Measurements from ENCODE around the gene PIGR. TPM values are rescaled to one million over a fixed set of nuclear protein-coding genes. Genes with fewer than 3 reads are reported as not detected.

Gene PIGR
- total and polyA plus RNA-seq, 10 of the 15 experiments (the other 5 are each of a cell fraction or from before 2014, with no cell fraction given), result 0.96 to 7.6 (median 1.8) TPM

DNA sequence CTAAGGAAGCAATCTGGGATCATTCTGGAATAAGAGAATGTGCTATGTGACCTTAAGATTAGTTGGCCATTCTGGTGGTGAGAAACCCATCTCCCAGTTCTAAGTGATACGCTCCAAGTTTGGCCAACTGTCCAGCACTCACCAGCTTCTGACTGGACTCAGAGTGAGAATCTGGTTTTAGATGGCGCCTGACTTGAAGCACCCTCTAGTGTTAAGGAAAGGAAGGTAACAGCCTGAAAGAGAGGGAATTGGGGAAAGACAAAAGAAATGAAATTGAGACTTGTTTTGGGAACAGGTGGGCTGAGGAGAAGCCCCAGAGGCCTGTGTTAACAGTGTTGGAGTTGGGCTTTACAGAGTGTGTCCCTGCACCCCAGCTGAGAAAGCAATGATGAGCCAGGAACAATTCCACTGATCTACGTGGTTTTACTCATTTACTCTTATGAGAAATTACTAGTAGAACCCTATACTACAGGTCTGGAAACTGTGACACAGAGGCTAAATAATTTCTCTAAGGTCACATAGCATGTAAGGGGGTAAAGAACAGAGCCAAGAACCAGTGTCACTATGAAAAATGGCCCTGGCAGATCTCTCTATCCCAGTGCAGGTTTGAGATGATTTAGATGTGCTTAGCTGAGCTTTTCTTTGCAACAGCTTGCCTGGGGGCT lies 33.2 kb upstream of the PIGR start:
- ChIA-PET SMC1A (ENCODE audit: uncharacterized antibody, unreplicated experiment) (interaction anchor here (0.6 to 8.2 kb wide), 24 partner anchors 9 to 350 kb away, joined by 3 to 148 read pairs (median 4); partner anchors contain the start of genes DYRK3, FCAMR and PIGR), POLR2A (no interaction called here), RAD21 (ENCODE audit: unreplicated experiment) (interaction anchor here (0.6 to 9.6 kb wide), 15 partner anchors 12 to 348 kb away, joined by 3 to 192 read pairs (median 3); partner anchors contain the start of gene FCMR), CTCF (interaction anchor here (0.6 to 12.2 kb wide), 26 partner anchors 10 to 500 kb away, joined by 3 to 314 read pairs (median 26); partner anchors contain the start of genes DYRK3, FCAMR, IL20 and PIGR)
- no TSS peak for BruUV-seq (replicated peaks)
- Histone ChIP-seq H3K27ac (ENCODE audit: control insufficient read depth, insufficient read depth) (no peak overlapping the region), H3K9ac (ENCODE audit: control insufficient read depth, insufficient read depth, low read length) (no peak overlapping the region), H3K27me3 (replicated peaks in 1 of 2; ENCODE audit: control insufficient read depth in 2 of 2, insufficient read depth in 2 of 2, low read length in 1 of 2) (no peaks in the 10 kb centered on the region), H3K4me2 (ENCODE audit: control insufficient read depth, insufficient read depth) (no peak overlapping the region), H3K4me3 (no peak overlapping the region), H4K20me1 (ENCODE audit: control insufficient read depth, insufficient read depth) (no peaks in the 10 kb centered on the region), H3K9me3 (replicated peaks; ENCODE audit: control insufficient read depth, insufficient read depth, low read length) (no peaks in the 10 kb centered on the region), H2AFZ (ENCODE audit: control insufficient read depth, low read depth, low read length) (no peak overlapping the region), H3K4me1 (ENCODE audit: control insufficient read depth, insufficient read depth, low read length) (no peaks in the 10 kb centered on the region), H3K36me3 (ENCODE audit: control insufficient read depth in 2 of 2, insufficient read depth in 2 of 2, low read length in 1 of 2) (no peaks in the 10 kb centered on the region), H3K79me2 (ENCODE audit: control insufficient read depth, insufficient read depth, low read length) (no peaks in the 10 kb centered on the region)
- in situ Hi-C loops (cut with MboI) (loop anchor here (5.0 kb wide), 3 partner anchors 112 to 252 kb away; partner anchors contain the start of gene IL20), intact Hi-C loops (cut with micrococcal nuclease; ENCODE audit: unreplicated experiment) (loop anchor here (1.0 to 5.0 kb wide), 2 partner anchors 44 to 347 kb away; no protein-coding TSS in a partner anchor)
- FAIRE-seq, result no peak
- DNase-seq (ENCODE audit: low read depth, low spot score), result no peak
- 66% methylated on average over 3 of the region's 3 CpGs for WGBS (ENCODE audit: insufficient coverage, insufficient replicate concordance, low lambda C conversion rate, missing lambda C conversion rate)
- ATAC-seq, result peak; percentile 72
- TF ChIP-seq, protein P1, sequence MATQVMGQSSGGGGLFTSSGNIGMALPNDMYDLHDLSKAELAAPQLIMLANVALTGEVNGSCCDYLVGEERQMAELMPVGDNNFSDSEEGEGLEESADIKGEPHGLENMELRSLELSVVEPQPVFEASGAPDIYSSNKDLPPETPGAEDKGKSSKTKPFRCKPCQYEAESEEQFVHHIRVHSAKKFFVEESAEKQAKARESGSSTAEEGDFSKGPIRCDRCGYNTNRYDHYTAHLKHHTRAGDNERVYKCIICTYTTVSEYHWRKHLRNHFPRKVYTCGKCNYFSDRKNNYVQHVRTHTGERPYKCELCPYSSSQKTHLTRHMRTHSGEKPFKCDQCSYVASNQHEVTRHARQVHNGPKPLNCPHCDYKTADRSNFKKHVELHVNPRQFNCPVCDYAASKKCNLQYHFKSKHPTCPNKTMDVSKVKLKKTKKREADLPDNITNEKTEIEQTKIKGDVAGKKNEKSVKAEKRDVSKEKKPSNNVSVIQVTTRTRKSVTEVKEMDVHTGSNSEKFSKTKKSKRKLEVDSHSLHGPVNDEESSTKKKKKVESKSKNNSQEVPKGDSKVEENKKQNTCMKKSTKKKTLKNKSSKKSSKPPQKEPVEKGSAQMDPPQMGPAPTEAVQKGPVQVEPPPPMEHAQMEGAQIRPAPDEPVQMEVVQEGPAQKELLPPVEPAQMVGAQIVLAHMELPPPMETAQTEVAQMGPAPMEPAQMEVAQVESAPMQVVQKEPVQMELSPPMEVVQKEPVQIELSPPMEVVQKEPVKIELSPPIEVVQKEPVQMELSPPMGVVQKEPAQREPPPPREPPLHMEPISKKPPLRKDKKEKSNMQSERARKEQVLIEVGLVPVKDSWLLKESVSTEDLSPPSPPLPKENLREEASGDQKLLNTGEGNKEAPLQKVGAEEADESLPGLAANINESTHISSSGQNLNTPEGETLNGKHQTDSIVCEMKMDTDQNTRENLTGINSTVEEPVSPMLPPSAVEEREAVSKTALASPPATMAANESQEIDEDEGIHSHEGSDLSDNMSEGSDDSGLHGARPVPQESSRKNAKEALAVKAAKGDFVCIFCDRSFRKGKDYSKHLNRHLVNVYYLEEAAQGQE (IDR thresholded peaks at IDR 0.05; ENCODE audit: low read depth, low read length), result no peak
- no peak for TF ChIP-seq RB1 (IDR thresholded peaks at IDR 0.05; ENCODE audit: borderline replicate concordance)
- TF ChIP-seq CHD2 (IDR thresholded peaks at IDR 0.05; ENCODE audit: borderline replicate concordance, low read depth, low read length), result no peak
- TF ChIP-seq TAF1 (IDR thresholded peaks at IDR 0.05; ENCODE audit: borderline replicate concordance, low read depth, low read length), result no peak
- TF ChIP-seq, protein P2, sequence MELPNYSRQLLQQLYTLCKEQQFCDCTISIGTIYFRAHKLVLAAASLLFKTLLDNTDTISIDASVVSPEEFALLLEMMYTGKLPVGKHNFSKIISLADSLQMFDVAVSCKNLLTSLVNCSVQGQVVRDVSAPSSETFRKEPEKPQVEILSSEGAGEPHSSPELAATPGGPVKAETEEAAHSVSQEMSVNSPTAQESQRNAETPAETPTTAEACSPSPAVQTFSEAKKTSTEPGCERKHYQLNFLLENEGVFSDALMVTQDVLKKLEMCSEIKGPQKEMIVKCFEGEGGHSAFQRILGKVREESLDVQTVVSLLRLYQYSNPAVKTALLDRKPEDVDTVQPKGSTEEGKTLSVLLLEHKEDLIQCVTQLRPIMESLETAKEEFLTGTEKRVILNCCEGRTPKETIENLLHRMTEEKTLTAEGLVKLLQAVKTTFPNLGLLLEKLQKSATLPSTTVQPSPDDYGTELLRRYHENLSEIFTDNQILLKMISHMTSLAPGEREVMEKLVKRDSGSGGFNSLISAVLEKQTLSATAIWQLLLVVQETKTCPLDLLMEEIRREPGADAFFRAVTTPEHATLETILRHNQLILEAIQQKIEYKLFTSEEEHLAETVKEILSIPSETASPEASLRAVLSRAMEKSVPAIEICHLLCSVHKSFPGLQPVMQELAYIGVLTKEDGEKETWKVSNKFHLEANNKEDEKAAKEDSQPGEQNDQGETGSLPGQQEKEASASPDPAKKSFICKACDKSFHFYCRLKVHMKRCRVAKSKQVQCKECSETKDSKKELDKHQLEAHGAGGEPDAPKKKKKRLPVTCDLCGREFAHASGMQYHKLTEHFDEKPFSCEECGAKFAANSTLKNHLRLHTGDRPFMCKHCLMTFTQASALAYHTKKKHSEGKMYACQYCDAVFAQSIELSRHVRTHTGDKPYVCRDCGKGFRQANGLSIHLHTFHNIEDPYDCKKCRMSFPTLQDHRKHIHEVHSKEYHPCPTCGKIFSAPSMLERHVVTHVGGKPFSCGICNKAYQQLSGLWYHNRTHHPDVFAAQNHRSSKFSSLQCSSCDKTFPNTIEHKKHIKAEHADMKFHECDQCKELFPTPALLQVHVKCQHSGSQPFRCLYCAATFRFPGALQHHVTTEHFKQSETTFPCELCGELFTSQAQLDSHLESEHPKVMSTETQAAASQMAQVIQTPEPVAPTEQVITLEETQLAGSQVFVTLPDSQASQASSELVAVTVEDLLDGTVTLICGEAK (IDR thresholded peaks at IDR 0.05; ENCODE audit: borderline replicate concordance), result no peak
- no peak for TF ChIP-seq EP300 (IDR thresholded peaks at IDR 0.05; ENCODE audit: borderline replicate concordance in 1 of 2, control insufficient read depth in 1 of 2, low read depth in 2 of 2, low read length in 2 of 2)
- TF ChIP-seq, protein P3, sequence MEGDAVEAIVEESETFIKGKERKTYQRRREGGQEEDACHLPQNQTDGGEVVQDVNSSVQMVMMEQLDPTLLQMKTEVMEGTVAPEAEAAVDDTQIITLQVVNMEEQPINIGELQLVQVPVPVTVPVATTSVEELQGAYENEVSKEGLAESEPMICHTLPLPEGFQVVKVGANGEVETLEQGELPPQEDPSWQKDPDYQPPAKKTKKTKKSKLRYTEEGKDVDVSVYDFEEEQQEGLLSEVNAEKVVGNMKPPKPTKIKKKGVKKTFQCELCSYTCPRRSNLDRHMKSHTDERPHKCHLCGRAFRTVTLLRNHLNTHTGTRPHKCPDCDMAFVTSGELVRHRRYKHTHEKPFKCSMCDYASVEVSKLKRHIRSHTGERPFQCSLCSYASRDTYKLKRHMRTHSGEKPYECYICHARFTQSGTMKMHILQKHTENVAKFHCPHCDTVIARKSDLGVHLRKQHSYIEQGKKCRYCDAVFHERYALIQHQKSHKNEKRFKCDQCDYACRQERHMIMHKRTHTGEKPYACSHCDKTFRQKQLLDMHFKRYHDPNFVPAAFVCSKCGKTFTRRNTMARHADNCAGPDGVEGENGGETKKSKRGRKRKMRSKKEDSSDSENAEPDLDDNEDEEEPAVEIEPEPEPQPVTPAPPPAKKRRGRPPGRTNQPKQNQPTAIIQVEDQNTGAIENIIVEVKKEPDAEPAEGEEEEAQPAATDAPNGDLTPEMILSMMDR (IDR thresholded peaks at IDR 0.05 in 2 of 3, conservative IDR thresholded peaks at IDR 0.05 in 1 of 3; ENCODE audit: control insufficient read depth in 2 of 3, extremely low read depth in 1 of 3, insufficient read depth in 1 of 3, low read depth in 3 of 3, low read length in 3 of 3), result peak; percentile 62 to 70 (median 66); a peak in 5 of 6 replicates
- no peak for TF ChIP-seq CBX3 (IDR thresholded peaks at IDR 0.05; ENCODE audit: borderline replicate concordance, low read depth)
- no peak for TF ChIP-seq HDGF (IDR thresholded peaks at IDR 0.05)
- TF ChIP-seq TCF7 (IDR thresholded peaks at IDR 0.05; ENCODE audit: borderline replicate concordance), result no peak
